Activated CD4-positive, alpha-beta T cell treated with anti-CD3 and anti-CD28 coated beads, Interleukin-2, amount 50 U/mL, for 48 hours (primary cell): Measurements from ENCODE around the gene SUFU.
"Not testable (repeated sequence)": the region's sequence is repeated elsewhere in the genome, so short reads cannot be mapped to it uniquely, and the experiment has no call there.

Experiments used
- DNase-seq, 2 experiments: peaks; one replicate each; pipeline ENCODE4 v3.0.0-alpha.2; 2020

The SUFU gene

DNA sequence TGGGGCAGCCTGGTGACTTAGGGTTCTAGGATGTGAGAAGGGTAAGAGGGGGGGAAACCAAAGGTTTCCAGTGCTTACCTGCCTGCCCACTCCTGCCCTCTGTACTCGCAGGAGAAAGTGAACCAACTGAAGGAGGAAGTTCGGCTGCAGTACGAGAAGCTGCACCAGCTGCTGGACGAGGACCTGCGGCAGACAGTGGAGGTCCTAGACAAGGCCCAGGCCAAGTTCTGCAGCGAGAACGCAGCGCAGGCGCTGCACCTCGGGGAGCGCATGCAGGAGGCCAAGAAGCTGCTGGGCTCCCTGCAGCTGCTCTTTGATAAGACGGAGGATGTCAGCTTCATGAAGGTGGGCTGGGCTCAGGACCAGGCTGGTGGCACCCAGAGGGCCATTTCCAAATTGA lies 151.2 kb downstream of the SUFU start:
- DNase-seq, result no peak

DNA sequence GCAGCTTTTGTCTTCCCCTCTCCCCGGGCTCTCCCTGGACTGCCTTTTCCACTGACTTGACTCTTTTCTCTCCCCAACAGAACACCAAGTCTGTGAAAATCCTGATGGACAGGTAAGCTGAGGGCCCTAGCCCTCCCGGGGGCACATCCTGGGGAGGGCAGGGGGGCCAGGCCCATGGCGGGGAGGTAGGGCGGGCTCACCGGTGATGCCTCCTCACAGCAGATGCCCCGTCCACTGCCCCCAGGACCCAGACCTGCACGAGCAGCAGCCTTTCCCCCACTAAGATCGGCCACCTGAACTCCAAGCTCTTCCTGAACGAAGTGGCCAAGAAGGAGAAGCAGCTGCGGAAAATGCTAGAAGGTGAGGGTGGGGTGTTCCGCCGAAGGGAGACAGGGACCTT lies 152.3 kb downstream of the SUFU start:
- no peak for DNase-seq

DNA sequence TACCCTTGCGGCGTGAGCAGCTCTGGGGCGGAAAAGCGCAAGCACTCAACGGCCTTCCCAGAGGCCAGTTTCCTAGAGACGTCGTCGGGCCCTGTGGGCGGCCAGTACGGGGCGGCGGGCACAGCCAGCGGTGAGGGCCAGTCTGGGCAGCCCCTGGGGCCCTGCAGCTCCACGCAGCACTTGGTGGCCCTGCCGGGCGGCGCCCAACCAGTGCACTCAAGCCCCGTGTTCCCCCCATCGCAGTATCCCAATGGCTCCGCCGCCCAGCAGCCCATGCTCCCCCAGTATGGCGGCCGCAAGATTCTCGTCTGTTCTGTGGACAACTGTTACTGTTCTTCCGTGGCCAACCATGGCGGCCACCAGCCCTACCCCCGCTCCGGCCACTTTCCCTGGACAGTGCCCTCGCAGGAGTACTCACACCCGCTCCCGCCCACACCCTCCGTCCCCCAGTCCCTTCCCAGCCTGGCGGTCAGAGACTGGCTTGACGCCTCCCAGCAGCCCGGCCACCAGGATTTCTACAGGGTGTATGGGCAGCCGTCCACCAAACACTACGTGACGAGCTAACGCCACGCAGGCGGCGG lies 153.1 kb downstream of the SUFU start:
- no peak for DNase-seq

DNA sequence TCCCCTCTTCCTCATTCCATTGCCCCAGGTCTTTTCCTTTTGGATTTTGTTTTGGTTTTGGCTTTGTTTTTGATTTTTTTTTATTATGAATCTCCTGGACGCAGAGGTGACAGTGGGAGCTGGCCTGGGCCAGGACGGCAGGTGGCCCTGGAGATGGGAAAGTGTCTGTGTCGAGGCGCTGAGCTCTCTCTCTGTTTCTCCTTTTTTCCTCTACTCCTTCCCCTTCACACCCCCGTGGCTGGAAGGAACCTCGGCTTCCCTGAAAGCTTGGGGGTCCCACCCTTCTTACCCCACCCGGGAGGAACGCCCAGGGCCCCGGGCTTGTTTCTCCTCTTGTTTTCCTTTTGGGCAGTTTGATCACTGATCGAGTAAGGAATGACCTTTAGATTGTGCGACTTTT lies 153.7 kb downstream of the SUFU start:
- DNase-seq, result no peak

DNA sequence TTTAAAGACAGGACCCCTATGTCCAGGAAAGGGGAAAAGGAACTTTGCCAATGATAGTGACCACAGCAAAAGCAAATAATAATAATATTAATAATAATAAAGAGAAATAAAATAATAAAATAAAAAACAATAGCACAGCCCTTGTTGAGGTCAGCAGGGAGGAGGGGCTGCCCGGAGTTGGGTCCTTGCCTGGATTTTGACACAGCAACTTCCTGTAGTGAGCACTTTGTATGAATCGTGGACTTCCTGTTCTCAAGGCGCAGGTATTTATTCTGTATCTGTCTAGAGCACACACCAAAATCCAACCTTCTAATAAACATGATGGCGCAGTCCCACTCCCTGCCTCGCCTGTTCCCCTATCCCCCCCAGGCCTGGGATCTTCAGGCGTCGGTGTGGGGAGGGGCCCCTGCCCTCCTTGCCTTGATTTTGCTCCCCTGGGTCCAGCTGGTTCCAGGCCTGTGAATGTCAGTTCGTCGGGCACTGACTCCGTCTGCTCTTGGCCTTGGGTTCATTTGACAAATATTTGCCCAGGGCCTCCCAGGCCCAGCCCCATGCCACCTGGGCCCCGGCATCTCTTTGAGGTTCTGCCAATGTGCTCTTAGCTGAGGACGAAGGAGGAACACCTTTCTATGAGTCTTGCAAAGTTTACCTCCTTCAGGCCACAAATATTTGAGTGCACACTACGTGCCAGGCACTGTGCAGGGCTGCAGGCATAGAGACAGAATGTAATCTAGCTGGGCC lies 154.4 kb downstream of the SUFU start:
- no peak for DNase-seq

DNA sequence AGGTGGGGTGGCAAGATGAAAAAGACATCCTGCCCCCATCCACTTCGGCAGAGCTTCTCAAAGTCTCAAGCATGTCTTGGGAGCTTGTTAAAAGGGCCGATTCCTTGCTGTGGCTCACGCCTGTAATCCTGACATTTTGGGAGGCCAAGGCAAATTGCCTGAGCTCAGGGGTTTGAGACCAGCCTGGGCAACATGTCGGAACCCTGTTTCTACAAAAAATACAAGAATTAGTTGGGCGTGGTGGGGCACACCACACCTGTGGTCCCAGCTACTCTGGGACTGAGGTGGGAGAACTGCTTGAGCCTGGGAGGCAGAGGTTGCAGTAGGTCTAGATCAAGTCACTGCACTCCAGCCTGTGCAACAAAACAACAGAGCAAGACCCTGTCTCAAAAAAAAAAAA lies 155.0 kb downstream of the SUFU start:
- no peak for DNase-seq

DNA sequence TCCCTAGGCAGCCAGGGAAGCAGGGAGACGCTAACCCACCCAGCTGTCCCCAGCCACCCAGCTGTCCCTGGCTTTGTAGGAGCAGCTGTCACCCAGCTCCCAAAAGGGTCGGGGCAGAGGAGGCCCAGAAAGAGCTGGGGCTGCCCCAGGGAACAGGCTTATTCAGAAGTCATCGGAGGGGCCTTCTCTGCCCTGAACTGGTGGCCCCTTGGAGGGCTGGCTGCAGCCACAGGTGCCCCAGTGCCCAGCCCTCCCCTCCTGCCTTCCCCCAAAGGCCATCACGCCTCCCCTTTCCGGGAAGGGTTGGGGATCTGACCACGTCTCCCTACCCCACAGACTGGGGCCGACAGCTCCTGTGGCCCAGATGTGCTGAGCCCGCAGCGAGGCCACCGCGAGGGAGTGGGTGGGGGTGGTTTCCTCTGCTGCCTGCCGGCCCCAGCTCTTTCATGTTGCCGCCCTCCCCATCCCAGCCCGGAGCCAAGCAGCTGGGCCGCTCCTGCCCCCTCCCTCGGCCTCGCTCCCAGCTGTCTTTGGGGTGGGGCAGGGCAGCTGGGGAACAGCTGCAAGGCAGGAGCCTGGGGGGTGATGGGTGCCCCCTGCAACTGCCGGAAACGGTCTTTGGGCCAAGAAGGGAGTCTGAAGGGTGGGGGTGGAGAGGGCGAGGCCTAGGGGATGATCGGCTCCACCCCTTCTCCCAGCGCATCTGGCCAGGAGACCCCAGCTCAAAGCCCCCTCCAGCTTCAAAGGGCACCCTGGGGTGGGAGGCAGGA lies 157.3 kb downstream of the SUFU start:
- DNase-seq, result peak; percentile 80 to 84

DNA sequence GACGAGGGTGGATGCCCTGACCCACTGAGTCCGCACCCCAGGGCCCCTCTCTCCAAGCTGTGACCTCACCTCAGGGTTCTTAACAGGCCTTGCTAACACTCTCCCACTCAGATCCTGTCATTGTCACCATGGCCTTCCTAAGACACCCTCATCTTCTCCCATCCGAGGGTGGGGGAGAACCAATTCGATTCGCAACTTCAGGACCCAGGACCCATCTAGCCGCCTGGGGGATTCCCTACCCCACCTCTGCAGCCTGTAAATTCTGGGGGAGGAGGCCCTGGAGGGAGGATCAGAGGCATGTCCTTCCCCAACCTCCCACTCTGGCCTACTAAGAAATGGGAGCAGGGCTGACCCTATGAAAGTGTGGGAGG lies 157.9 kb downstream of the SUFU start:
- DNase-seq, result peak; percentile 31 to 45

DNA sequence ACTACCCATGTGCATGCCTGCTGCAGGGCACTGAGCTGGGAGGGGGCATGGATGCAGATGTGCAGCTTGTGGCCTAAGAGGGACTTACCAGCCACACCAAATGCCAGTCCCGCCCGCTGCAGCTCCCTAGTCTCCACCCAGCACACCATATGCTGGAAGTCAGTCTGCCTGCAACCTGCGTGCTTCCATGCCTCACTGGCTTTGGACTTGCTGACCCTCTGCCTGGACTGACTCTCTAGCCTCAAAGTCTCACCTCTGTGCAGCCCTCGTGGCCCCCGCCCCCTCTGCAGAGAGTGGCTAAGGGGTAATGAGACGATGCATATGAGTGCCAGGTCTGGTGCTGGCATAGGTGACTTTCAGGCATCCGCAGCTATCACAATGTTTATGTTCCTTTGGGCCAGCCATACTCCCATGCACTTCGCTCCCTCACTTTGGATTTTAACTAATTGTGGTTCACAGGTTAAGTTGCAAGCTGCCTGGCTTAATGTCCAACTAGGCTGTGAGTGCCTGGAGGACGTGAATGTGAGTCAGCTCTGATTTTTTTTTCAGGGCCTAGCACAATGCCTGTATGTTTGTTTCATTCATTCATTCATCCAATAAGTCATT lies 162.2 kb downstream of the SUFU start:
- DNase-seq, result no peak

DNA sequence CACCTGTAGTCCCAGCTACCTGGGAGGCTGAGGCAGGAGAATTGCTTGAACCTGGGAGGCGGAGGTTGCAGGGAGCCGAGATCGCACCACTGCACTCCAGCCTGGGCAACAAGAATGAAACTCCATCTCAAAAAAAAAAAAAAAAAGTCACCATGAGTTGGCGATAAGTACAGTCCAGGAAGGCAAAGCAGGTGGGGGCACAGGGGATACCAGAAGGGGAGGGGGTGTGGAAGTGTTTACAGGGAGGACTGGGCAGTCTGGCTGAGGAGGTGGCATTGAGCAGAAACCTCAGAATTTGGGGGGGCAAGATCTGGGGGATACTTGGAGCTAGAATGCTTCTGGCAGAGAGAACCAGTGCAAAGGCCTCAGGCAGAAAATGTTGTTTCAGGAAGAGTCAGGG lies 163.6 kb downstream of the SUFU start:
- not testable (repeated sequence) for DNase-seq

DNA sequence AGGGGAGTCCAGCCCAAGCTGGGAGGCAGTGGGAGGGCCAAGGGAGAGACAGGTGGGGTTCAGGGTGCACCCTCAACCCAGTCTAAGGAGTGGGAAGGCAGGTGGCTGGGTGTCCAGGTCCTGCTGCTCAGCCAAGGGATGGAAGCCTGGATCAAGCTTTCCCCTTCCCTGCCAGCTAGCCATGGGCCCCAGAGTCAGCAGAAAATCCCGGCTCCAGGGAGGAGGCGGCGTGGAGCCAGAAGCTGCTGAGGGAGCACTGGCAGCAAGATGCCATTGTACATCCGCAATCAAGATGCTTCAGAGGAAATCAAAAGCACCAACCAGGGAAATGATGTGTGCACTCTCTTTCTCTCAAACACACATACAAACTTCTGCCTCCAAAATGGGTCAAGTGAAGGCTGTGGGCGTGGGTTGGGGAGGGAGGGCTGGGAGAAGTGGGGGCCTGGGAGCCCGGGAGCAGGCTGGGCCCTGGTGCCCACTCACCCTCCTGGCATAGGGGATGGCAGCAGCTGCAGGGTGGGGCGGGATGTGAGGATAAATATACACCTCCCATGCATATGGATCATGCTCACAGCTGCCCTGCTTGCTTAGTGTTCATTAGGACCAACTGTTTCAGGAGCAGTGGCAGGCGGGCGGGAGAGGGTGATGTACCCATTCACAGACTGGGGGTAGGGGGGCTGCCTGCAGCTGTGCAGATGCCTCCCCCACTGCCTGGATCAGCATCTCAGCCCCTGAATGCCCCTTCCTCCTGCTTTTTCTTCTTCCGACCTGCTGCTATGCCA lies 164.7 kb downstream of the SUFU start:
- DNase-seq, result no peak

DNA sequence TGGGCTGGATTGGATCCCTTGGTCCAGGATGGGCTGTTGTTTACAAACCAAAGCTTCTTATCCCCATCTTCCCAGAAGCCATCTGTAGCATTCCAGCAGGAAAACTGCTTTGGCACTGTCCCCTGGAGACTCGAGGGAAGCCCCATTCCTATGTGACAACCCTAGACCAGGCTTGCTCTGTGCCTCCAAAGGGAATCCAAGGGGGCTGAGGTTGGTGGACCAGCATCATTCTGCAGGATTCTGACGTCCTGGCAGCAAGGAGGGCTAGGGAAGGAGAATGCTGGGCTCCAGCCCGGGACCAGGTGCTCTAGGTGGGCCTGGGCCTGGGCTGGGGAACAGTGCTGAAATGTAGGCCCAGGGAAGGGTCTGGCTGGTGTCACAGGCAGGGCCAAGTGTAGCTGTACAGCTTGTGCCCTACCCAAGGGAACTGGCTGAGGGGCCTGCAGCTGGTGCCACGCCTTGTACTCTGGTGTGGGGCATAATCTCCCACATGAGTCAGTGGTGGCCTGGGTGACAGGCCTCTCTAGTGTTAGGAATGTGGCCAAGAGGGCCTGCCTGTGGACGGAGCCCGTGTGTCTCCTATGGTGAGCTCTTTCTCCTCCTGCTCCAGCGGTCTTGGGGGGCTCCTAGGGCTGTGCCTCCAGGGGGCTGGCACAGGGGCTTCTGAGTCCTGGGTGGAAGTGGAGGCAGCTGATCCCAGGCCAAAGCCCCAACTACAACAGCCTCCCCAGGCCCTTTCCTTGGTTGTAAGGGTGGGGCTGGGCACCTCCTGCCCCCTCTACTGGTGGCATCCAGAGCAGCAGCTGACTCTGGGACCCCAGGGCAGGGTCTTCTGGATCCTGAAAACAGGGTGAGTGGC lies 165.7 kb downstream of the SUFU start:
- no peak for DNase-seq

DNA sequence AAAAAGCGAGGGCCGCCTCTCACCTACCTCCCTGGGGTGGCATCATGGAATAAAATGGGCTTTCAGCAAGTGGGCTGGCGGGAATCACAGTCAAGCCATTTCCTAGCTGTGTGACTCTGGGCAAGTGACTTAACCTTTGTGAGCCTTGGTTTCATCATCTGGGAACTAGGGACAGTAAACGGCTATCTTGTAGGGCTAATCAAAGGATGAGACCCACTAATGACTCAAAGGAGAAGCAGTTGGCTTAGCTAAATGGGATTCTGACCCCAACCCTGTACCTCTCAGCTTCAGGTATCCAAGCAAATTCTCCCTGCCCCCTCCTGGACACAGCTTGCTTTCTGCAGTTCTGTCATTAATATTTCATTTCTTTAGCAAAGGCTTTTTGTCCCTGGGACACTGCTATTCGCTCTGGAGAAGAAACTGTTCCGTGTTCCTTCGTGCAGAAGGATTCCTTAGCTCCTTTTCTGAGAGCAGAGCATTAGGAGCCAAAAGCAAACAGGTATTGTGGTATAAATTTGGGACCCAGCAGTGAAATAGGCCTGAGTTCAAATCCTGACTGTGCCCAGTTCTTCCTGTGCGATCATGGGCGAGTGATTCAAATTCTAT lies 166.4 kb downstream of the SUFU start:
- no peak for DNase-seq

DNA sequence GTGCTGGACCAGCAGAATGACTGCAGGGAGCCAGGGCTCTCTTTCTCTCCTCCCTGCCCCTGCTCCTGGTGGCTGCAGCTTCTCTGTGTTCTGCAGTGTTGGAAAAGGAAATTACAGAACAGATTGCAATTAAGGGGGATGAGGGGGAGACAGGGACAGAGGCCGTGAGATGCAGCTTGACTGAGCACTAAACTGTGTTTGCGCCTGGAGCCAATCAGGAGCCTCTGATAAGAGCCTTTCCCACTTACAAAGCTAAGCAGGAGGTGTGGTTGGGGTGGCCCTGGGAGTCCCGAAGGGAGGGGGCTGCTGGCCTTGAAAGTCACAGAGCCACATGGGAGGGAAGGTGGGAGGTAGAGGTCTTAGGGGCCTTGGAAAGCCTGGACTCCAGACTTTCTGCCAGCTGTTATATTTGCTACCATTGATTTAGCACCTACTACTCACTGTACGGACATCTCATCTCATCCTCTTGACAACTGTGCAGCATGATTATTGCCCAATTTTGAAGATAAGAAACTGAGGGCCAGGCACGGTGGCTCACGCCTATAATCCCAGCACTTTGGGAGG lies 167.2 kb downstream of the SUFU start:
- DNase-seq, result no peak

DNA sequence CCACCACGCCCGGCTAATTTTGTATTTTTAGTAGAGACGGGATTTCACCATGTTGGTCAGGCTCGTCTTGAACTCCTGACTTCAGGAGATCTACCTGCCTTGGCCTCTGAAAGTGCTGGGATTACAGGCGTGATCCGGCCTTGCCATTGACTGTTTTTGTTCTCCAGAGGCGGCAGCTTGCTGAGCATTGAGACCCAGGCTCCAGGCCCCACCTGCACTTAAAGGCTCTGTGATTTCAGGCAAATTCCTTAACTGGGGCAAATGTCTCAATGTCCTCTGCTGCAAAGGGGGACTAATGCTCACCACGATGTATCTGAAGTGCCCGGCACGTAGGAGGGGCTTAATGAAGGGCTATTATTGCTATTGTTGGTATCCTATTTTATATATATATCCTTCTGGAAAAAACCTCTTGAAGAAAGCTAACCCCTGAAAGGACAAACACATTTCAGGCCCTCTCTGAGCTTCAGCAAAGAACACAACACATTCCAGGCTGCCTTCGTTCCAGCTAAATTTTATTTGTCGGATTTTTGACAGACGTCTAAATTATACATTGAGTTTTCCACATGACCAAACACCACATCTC lies 169.6 kb downstream of the SUFU start:
- DNase-seq, result no peak

DNA sequence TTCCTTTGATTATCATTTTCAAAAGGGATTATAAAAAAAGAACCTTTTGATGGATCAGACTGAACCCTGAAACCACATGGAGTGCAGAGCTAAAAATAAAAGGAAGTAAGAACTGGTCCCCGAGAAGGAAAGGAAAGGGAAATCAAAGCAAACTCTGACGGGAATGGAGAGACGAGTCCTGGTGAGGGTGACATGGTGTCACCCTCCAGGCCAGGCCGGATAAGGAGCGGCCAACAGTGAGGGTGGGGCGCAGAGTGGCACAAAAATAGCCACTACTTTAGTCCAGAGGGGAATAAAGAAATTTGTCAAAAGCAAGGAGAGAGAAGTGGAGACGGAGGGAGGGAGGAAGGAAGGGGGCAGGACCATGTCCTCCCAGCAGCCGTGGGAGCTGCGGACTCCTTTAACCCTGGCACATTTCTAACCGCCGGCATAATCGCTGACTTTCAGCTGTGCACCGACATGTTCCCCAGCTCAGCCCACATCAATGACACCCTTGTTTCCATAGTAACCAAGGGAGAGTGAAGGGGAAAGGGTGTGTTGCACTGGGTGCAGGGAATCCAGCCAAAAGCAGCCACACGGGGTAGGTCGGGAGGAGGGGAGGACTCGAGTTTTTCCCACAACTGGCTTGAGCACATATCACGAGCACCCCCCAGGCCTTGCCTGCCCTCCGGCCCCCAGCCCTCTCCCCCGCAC lies 170.2 kb downstream of the SUFU start:
- peak; percentile 63 to 72 for DNase-seq

DNA sequence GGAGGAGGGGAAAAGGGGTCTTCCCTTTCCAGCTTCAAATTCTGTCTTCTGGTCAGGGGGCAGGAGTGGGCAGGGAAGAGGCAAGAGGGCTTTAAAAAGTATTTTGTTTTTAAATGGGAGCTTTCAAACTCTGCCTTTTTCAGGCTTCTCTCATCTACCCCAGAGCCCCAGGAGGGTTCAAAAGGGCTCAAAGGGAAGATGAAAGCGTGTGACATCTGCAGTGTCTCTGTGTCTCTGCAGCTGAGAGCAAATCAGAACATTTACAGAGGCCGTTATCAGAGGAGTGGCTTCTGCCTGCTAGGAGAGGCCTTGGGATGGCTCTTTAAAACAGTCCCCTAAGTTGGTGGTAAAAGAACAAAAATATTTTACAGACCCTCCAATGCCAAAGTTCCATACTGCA lies 170.8 kb downstream of the SUFU start:
- no peak for DNase-seq

DNA sequence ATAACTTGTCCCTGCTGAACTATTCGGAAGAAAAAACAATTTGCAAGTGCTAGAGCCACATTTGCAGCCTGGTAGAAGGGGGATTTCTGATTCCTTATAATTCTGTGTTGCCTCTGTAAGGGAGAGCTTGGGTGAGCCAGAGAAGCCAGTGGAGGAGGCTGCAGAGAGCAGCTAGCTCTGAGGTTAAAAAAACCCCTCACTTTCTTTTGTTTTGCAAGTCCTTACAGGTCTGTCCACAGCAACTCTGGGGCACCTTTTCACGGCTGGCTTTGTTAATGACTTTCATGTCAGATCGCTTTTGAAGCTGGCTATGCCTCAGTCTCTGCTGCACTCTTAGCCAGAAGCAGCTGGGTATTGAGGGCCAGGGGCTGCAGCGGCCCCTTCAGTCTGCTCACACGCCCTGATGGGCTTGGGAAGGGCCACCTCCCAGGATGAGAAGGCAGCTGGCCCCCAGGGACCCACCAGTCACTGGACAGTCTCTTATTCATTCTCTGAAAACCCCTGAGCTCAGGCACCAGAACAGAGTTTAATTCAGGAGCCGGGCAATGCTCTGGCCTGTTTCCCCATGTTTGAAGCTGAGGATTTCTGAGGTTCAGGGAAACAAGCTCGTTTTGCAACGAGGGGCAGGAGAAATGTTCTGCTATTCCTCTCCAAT lies 171.4 kb downstream of the SUFU start:
- no peak for DNase-seq

DNA sequence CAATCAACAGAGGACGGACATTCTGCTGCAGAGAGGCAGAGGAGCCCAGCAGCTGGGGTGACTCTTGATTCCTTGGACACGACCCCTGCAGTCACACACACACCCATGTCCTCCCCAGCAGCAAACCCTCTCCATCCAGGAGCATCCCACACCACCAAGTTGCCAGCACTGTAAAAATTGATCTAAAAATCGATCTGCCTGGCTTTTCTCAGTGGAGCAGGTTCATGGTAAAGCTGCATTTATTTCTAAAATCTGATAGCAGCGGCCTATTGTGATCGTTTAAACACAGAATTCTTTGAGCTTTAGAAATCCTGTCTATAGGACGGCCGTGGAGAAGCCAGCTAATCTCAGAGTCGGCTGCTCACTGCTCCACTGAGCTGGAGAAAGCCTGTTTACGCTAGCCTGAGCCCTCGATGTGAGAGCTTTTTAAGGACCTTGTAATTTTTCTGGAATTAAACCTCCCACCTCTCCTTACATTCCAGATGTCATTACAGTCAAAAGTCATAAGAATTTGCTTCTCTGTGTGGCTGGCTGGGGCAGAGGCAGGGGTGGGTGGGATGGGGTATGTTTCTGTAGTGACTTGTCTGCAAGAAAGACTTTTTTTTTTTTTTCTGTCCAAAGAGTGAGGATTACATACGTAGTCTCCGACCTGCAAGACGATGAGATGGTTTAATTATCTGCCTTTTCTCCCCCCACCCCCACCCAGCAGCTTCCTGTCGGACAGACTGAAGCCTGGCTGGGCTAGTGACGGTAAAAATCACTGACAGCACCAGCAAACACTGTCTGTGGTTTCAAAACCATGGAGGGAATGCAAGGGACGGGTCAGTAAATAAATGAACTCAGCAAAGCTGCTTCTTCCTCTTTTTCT lies 172.1 kb downstream of the SUFU start:
- DNase-seq, result no peak
